ENCODE results near the gene ZBTB32.
"Not testable (repeated sequence)": the region's sequence is repeated elsewhere in the genome, so short reads cannot be mapped to it uniquely, and the experiment has no call there.

Gene ZBTB32

DNA sequence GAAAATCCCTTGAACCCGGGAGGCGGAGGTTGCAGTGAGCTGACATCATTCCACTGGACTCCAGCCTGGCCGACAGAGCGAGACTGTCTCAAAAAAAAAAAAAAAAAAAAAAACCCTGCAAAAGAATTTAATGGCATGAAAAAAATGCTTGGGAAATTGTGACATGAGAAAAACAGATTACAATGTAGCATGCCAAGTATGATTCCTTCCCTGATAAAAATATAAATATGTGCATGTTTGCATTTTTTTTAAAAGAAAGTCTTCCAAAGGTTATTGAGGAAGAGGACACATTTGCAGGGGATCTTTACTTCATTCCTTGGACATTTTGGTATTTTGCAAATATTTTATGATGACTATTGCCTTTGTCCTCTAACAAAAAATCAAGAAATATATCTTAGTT lies 14.5 kb upstream of the ZBTB32 start:
- Histone ChIP-seq H3K36me3 (no peaks in the 10 kb centered on the region), H3K4me3 (no peak overlapping the region), H3K27ac (no peak overlapping the region), H3K27me3 (no peaks in the 10 kb centered on the region), H3K9me3 (no peaks in the 10 kb centered on the region), H3K4me1 (peaks cover 0 to 5% (median 0%) of the 10 kb centered on the region in 4 donors)
- DNase-seq = no peak
- TF ChIP-seq CTCF (IDR thresholded peaks at IDR 0.05) = no peak
- intact Hi-C loops (cut with DNase I; ENCODE audit: low total_unique reads) = no loop called here

DNA sequence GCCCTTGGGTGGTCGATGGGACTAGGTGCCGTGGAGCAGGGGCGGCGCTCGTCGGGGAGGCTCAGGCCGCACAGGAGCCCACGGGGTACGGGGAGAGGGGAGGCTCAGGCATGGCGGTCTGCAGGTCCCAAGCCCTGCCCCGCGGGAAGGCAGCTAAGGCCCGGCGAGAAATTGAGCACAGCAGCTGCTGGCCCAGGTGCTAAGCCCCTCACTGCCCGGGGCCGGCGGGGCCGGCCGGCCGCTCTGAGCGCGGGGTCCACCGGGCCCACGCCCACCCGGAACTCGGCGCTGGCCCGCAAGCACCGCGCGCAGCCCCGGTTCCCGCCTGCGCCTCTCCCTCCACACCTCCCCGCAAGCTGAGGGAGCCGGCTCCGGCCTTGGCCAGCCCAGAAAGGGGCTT lies 13.3 kb upstream of the ZBTB32 start:
- H3K27me3 ChIP-seq; intact Hi-C loops (cut with DNase I; ENCODE audit: low total_unique reads); H3K4me1 ChIP-seq; H3K27ac ChIP-seq; DNase-seq; H3K4me3 ChIP-seq; H3K36me3 ChIP-seq; H3K9me3 ChIP-seq: not testable (repeated sequence)

GRCh38 chr19:35692010-35692409 lies 12.3 kb upstream of the ZBTB32 start:
- intact Hi-C loops (cut with DNase I; ENCODE audit: low total_unique reads) = loop anchor here (2.0 kb wide), 1 partner anchor 25 kb away; no protein-coding TSS in a partner anchor
- no peak for DNase-seq
- H3K27ac ChIP-seq = no peak overlapping the region
- no peak for TF ChIP-seq CTCF (IDR thresholded peaks at IDR 0.05)
- no peak overlapping the region for H3K4me3 ChIP-seq
- peaks cover 0 to 5% (median 0%) of the 10 kb centered on the region in 4 donors for H3K4me1 ChIP-seq
- no peaks in the 10 kb centered on the region for H3K27me3 ChIP-seq
- no peaks in the 10 kb centered on the region for H3K36me3 ChIP-seq
- H3K9me3 ChIP-seq = no peaks in the 10 kb centered on the region

DNA sequence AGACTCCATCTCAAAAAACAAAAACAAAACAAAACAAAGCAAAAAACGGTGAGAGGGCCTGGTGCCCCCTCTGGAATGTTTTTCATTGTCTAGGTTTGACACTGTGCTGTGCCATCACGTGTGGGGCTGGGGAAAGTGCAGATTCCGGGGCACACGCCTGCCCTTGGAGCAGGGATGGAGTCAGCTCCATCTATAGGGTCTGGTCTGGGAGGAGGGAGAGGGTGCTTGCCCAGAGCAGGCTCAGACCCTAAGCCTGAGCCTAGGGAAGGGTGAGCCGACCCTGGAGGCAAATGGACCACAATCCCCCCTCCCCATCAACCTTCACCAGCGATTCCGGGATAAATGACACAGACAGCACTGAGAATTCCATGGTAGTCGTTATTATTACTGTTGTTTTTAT lies 10.9 kb upstream of the ZBTB32 start:
- Histone ChIP-seq H3K27me3 (peaks cover 0 to 2% of the 10 kb centered on the region in 2 donors), H3K9me3 (no peaks in the 10 kb centered on the region), H3K36me3 (no peaks in the 10 kb centered on the region), H3K4me3 (no peak overlapping the region), H3K4me1 (peaks cover 0 to 5% (median 0%) of the 10 kb centered on the region in 4 donors), H3K27ac (no peak overlapping the region)
- no peak for DNase-seq
- no peak for TF ChIP-seq CTCF (IDR thresholded peaks at IDR 0.05)
- intact Hi-C loops (cut with DNase I; ENCODE audit: low total_unique reads) = loop anchor here (2.0 kb wide), 1 partner anchor 23 kb away; no protein-coding TSS in a partner anchor

DNA sequence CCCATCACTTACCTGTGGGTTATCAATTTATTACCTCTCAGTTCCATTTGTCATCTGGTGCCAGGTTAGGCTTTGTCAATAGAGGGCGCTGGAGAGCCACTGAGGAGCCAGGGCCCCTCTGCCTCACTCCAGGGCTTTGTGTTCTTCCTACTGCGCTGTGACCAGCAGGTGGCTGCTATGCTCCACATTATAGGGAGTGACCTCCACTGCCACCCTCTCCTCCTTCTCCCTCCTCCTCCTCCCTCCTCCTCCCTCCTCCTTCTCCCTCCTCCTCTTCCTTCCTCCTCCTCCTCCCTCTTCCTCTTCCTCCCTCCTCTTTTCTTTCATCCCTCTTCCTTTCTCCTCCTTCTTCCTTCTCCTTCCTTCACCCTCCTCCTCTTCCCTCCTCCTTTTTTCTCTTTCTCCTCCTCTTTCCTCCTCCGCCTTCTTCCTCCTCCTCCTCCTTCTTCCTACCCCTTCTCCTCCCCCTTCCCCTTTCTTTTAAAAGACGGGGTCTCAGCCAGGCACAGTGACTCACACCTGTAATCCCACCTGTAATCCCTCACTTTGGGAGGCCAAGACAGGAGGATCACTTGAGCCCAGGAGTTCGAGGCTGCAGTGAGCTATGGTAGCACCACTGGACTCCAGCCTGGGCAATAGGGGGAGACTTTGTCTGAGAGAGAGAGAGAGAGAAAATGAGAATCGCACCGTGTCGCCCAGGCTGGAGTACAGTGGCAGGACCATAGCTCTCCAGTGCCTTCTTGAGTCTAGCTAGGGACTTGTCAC lies 10.3 kb upstream of the ZBTB32 start:
- Histone ChIP-seq H3K27ac (no peak overlapping the region), H3K36me3 (no peaks in the 10 kb centered on the region), H3K4me1 (peaks cover 0 to 5% (median 0%) of the 10 kb centered on the region in 4 donors), H3K9me3 (no peaks in the 10 kb centered on the region), H3K27me3 (peaks cover 0 to 5% of the 10 kb centered on the region in 2 donors), H3K4me3 (no peak overlapping the region)
- peak; percentile 95 for TF ChIP-seq CTCF (IDR thresholded peaks at IDR 0.05)
- intact Hi-C loops (cut with DNase I; ENCODE audit: low total_unique reads) = loop anchor here (2.0 kb wide), 1 partner anchor 23 kb away; no protein-coding TSS in a partner anchor
- DNase-seq = peak; percentile 86 to 91

- DNase-seq = no peak
- TF ChIP-seq CTCF (IDR thresholded peaks at IDR 0.05) = no peak
- H3K36me3 ChIP-seq = no peaks in the 10 kb centered on the region
- no peaks in the 10 kb centered on the region for H3K9me3 ChIP-seq
- no peak overlapping the region for H3K4me3 ChIP-seq
- no peak overlapping the region for H3K27ac ChIP-seq
- peaks cover 0 to 5% of the 10 kb centered on the region in 2 donors for H3K27me3 ChIP-seq
- intact Hi-C loops (cut with DNase I; ENCODE audit: low total_unique reads) = no loop called here
- H3K4me1 ChIP-seq = no peaks in the 10 kb centered on the region
Observed at GRCh38 chr19:35695895-35696422, 8.4 kb upstream of the ZBTB32 start.
